Astrocyte (in vitro differentiated cells and primary cell): ENCODE results near the gene MEPCE.

Source experiments
- CTCF ChIP-seq: IDR thresholded peaks from 2 replicates; pipeline ENCODE4 v1.5.1; 2011; ENCODE audit warnings: low read depth, mild to moderate bottlenecking, inconsistent platforms, low read length, moderate library complexity; ENCODE audit not compliant: insufficient read depth
- EZH2 ChIP-seq: IDR thresholded peaks from 2 replicates; pipeline ENCODE4 v1.6.1; 2012; ENCODE audit warnings: mild to moderate bottlenecking, low read length, inconsistent platforms; ENCODE audit not compliant: insufficient read depth

DNA sequence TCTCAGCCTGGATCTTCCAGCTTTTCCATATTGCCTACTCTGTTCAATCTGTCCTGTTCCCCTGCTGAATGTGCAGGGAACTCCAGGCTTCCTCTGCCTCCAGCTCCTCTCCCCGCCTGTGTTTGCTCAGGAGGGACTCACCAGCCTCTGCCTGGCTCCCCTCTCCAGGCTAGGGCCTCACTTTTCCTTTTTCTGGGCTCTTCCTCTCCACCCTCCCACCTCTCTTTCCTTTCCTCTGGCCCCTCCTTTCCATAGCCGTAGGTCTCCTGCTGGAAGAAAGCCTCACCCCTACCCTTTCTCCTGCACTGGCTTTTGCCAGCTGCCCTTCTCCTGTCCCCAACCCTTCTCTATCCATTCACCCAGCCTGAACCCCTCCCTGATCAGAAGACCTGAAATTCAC is 31.4 kb upstream of the MEPCE start:
- TF ChIP-seq CTCF (no peak), EZH2 (no peak)
